Activated CD8-positive, alpha-beta T cell treated with anti-CD3 and anti-CD28 coated beads for 36 hours (primary cell): ENCODE results near the gene SCGB1A1. TPM values are rescaled to one million over a fixed set of nuclear protein-coding genes. Genes with fewer than 3 reads are reported as not detected.

Experiments used
- ATAC-seq: fragments of 200-7000 bp; cut with Tn5 transposase; one replicate; pipeline ENCODE4 v1.10.0; 2021; ENCODE audit warnings: mild to moderate bottlenecking, moderate library complexity
- CTCF ChIA-PET: fragments of 350-600 bp; sonication (Branson Sonifier 250); formaldehyde crosslinking; loops from one replicate; lab custom pipeline; 2021; ENCODE audit warnings: antibody characterized with exemption; lab: Charles Lee
- POLR2A ChIA-PET: fragments of 350-600 bp; sonication (Branson Sonifier 250); formaldehyde crosslinking; loops from one replicate; lab custom pipeline; 2021; ENCODE audit warnings: antibody characterized with exemption; lab: Charles Lee
- DNase-seq: peaks from one replicate; pipeline ENCODE4 v3.0.0-alpha.2; 2020
- H3K27ac Mint-ChIP-seq: one replicate; pipeline ENCODE4 v1.8.0; 2021; ENCODE audit warnings: mild to moderate bottlenecking, mixed read lengths
- H3K27me3 Mint-ChIP-seq: one replicate; pipeline ENCODE4 v1.8.0; 2021; ENCODE audit warnings: mixed read lengths
- H3K36me3 Mint-ChIP-seq: one replicate; pipeline ENCODE4 v1.8.0; 2021; ENCODE audit warnings: low read depth, mixed read lengths
- H3K4me1 Mint-ChIP-seq: one replicate; pipeline ENCODE4 v1.8.0; 2021; ENCODE audit warnings: low read depth, mixed read lengths
- H3K4me3 Mint-ChIP-seq: one replicate; pipeline ENCODE4 v1.8.0; 2021; ENCODE audit warnings: mild to moderate bottlenecking, moderate library complexity, mixed read lengths
- H3K9me3 Mint-ChIP-seq: one replicate; pipeline ENCODE4 v1.8.0; 2021; ENCODE audit warnings: mixed read lengths
- intact Hi-C: fragments of 100-400 bp; cut with micrococcal nuclease; formaldehyde crosslinking; loops from one replicate; pipeline ENCODE4 v1.10.0; 2022
- total RNA-seq, 2 experiments: library from RNA; stranded (reverse); gene quantifications; one replicate each; pipeline ENCODE4 v1.2.3, GENCODE V29; 2021
- TF ChIP-seq, protein P1 (sequence below): fragments of 200-600 bp; IDR thresholded peaks from one replicate; pipeline ENCODE4 v1.8.0; 2022; ENCODE audit warnings: antibody characterized with exemption, mild to moderate bottlenecking

SCGB1A1 gene, protein sequence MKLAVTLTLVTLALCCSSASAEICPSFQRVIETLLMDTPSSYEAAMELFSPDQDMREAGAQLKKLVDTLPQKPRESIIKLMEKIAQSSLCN
- not detected for total RNA-seq

DNA sequence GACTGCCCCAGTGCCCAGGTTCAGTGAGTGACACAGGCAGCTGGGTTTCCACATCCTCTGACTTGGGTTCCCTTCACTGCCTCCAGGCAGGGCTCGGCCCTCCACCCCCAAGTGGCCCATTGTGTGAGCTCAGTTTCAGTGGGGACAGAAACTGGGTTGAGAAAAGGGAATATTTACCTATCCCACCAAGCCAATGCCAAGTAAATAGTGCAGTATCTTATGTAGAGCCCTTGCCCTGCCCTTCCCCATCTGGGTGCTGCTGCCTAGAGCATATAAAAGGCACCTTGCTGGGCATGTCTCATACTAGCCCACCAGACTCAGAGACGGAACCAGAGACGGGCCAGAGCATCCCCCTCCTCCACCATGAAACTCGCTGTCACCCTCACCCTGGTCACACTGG, at the start of gene SCGB1A1:
Gene SCGB1A1 (plus strand): TSS at position 301 of the 400 bp plus-strand sequence. CDS start 63 bp downstream, at position 364.
- DNase-seq (no peak), ATAC-seq (no peak)
- TF ChIP-seq, protein P1, sequence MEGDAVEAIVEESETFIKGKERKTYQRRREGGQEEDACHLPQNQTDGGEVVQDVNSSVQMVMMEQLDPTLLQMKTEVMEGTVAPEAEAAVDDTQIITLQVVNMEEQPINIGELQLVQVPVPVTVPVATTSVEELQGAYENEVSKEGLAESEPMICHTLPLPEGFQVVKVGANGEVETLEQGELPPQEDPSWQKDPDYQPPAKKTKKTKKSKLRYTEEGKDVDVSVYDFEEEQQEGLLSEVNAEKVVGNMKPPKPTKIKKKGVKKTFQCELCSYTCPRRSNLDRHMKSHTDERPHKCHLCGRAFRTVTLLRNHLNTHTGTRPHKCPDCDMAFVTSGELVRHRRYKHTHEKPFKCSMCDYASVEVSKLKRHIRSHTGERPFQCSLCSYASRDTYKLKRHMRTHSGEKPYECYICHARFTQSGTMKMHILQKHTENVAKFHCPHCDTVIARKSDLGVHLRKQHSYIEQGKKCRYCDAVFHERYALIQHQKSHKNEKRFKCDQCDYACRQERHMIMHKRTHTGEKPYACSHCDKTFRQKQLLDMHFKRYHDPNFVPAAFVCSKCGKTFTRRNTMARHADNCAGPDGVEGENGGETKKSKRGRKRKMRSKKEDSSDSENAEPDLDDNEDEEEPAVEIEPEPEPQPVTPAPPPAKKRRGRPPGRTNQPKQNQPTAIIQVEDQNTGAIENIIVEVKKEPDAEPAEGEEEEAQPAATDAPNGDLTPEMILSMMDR: no peak
- CTCF ChIA-PET: interaction anchor here (0.9 to 11.5 kb wide), 3 partner anchors 24 to 147 kb away, joined by 3 to 186 read pairs (median 3); no protein-coding TSS in a partner anchor
- intact Hi-C loops: no loop called here
- Mint-ChIP-seq H3K4me1 (peaks cover 2% of the 10 kb centered on the region), H3K36me3 (no peaks in the 10 kb centered on the region), H3K9me3 (no peaks in the 10 kb centered on the region), H3K27ac (no peak within 1 kb of the TSS), H3K27me3 (peaks cover 3% of the 10 kb centered on the region), H3K4me3 (no peak within 1 kb of the TSS)
- POLR2A ChIA-PET: no interaction called here

DNA sequence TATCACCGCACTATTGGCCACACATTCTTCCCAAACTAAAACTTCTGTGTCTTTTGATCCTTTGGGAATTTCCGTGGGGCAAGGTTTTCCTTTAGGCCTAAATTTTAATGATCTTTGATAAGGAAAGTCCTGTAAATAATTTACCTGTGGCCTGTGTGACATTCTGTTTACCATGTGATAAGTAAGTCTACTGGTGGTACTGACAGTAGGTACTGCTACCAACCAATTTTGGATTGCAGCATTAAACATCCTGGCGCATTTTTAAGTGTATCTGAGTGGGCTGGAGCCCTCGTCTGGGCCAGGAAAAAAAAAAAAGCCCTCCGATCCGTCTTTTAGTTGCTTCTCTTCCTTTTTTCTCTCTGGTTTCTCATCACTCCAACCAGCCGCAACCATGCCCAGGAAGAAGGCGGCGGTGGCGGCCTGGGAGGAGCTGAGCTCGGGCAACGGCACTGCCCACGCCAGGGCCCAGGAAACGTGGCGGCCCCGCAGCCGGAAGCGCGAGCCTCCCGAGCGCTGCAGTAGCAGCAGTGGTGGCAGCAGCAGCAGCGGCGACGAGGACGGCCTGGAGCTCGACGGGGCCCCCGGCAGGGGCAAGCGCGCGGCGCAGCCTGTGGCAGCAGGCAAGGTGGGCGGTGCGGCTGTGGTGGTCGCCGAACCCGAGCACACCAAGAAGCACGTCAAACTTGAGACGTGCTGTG, 47.9 kb upstream of the SCGB1A1 start:
- H3K27ac Mint-ChIP-seq: peak overlapping the region; percentile 85
- intact Hi-C loops: no loop called here
- no peaks in the 10 kb centered on the region for H3K36me3 Mint-ChIP-seq
- TF ChIP-seq, protein P1: no peak
- no peaks in the 10 kb centered on the region for H3K9me3 Mint-ChIP-seq
- H3K4me1 Mint-ChIP-seq: peaks cover 11% of the 10 kb centered on the region
- ChIA-PET CTCF (no interaction called here), POLR2A (no interaction called here)
- ATAC-seq (peak; percentile 89), DNase-seq (peak; percentile 55)
- peak overlapping the region; percentile 32 for H3K4me3 Mint-ChIP-seq
- no peaks in the 10 kb centered on the region for H3K27me3 Mint-ChIP-seq

DNA sequence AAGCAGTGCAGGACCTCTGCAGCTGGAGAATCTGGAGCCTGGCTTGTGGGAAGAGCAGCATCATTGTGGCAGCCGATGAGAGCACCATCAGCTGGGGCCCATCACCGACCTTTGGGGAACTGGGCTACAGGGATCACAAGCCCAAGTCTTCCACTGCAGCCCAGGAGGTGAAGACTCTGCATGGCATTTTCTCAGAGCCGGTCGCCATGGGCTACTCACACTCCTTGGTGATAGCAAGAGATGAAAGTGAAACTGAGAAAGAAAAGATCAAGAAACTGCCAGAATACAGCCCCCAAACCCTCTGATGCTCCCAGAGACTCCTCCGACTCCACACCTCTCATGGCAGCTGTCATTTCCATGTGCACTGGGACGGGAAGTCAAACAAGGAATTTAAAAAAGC, 46.0 kb upstream of the SCGB1A1 start:
- Mint-ChIP-seq H3K4me1 (peaks cover 11% of the 10 kb centered on the region), H3K27ac (no peak overlapping the region), H3K4me3 (no peak overlapping the region), H3K36me3 (no peaks in the 10 kb centered on the region), H3K9me3 (no peaks in the 10 kb centered on the region), H3K27me3 (no peaks in the 10 kb centered on the region)
- CTCF ChIA-PET: interaction anchor here (1.5 to 1.7 kb wide), 2 partner anchors 13 to 32 kb away, joined by 6 read pairs; no protein-coding TSS in a partner anchor
- POLR2A ChIA-PET: no interaction called here
- intact Hi-C loops: no loop called here
- ATAC-seq (peak; percentile 41), DNase-seq (peak; percentile 27)
- TF ChIP-seq, protein P1: no peak

DNA sequence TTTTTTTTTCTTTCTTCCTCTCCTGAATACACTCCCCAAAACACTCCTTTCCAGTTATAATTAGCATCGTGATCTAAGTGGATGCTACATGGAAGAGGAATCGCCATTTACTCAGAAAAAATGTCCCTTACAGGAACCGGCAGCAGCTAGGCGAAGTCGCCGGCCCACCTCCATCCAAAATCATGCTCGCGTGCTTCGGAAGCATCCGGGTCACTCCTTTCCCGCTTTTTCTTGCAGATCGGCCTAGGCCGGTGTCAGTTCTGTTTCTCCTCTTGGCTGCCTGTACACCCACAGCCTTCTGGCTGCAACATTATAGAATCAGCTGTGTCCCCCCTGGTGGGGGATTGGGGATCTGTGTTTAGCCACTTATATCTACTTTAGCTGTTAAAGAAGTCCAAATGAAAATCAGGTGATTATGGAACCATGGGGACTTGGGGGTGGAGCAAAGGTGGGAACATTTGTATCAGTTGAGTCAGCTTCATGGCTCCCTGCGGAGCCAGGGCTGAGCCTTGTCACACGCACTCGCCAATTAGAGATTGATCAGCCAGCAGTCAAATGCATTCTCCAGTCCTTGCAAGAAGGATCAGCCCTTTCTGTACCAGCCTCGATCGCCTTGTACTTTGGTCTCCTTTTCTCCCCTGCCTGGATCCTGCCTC, 45.2 kb upstream of the SCGB1A1 start:
- no peak overlapping the region for H3K4me3 Mint-ChIP-seq
- intact Hi-C loops: no loop called here
- TF ChIP-seq, protein P1: no peak
- no peaks in the 10 kb centered on the region for H3K9me3 Mint-ChIP-seq
- H3K27ac Mint-ChIP-seq: no peak overlapping the region
- POLR2A ChIA-PET: no interaction called here
- H3K27me3 Mint-ChIP-seq: no peaks in the 10 kb centered on the region
- ATAC-seq: no peak
- DNase-seq: no peak
- CTCF ChIA-PET: interaction anchor here (0.9 to 1.7 kb wide), 4 partner anchors 13 to 321 kb away, joined by 3 to 6 read pairs (median 4); no protein-coding TSS in a partner anchor
- peaks cover 11% of the 10 kb centered on the region for H3K4me1 Mint-ChIP-seq
- H3K36me3 Mint-ChIP-seq: no peaks in the 10 kb centered on the region
